NCI-H2107 (cell line): ENCODE data around the gene ARID4B.
"Not testable (repeated sequence)": the region's sequence is repeated elsewhere in the genome, so short reads cannot be mapped to it uniquely, and the experiment has no call there.

ENCODE experiments used
- DNase-seq: peaks from one replicate; lab custom pipeline; 2025; lab: John Stamatoyannopoulos, UW

The ARID4B gene

GRCh38 chr1:235328271-235329138 lies 526 bp upstream of the ARID4B start, which contains the start of gene GGPS1:
GGPS1 (plus strand) TSS chr1:235328570; CDS start chr1:235335265, 6,695 bp downstream.
- peak; percentile 99 for DNase-seq

- peak; percentile 23 for DNase-seq
Measured at GRCh38 chr1:235326719-235327558, 1.0 kb downstream of the ARID4B start.

- no peak for DNase-seq
Measured at GRCh38 chr1:235325854-235326253, 2.1 kb downstream of the ARID4B start.

GRCh38 chr1:235325139-235325538 lies 2.8 kb downstream of the ARID4B start:
- DNase-seq: no peak

- no peak for DNase-seq
Measured at GRCh38 chr1:235324296-235324695, 3.7 kb downstream of the ARID4B start.

GRCh38 chr1:235320521-235321179 lies 7.3 kb downstream of the ARID4B start:
- no peak for DNase-seq

GRCh38 chr1:235319255-235319654 lies 8.7 kb downstream of the ARID4B start:
- DNase-seq: no peak

- no peak for DNase-seq
Measured at GRCh38 chr1:235317168-235317567, 10.8 kb downstream of the ARID4B start.

- DNase-seq: no peak
Measured at GRCh38 chr1:235315735-235316134, 12.2 kb downstream of the ARID4B start.

GRCh38 chr1:235315173-235315572 lies 12.8 kb downstream of the ARID4B start:
- DNase-seq: no peak

GRCh38 chr1:235313931-235314678 lies 13.9 kb downstream of the ARID4B start:
- DNase-seq: no peak

- no peak for DNase-seq
Measured at GRCh38 chr1:235313262-235313661, 14.7 kb downstream of the ARID4B start.

GRCh38 chr1:235309206-235309605 lies 18.8 kb downstream of the ARID4B start:
- not testable (repeated sequence) for DNase-seq

- no peak for DNase-seq
Measured at GRCh38 chr1:235307158-235308124, 20.5 kb downstream of the ARID4B start.

GRCh38 chr1:235304549-235305451 lies 23.2 kb downstream of the ARID4B start:
- no peak for DNase-seq

GRCh38 chr1:235302143-235302542 lies 25.8 kb downstream of the ARID4B start:
- DNase-seq: no peak

GRCh38 chr1:235299169-235299858 lies 28.7 kb downstream of the ARID4B start:
- no peak for DNase-seq

- no peak for DNase-seq
Measured at GRCh38 chr1:235298758-235299157, 29.2 kb downstream of the ARID4B start.

- DNase-seq: no peak
Measured at GRCh38 chr1:235297579-235297978, 30.4 kb downstream of the ARID4B start.
